ENCODE measurements around the gene LRRC43.

DNA sequence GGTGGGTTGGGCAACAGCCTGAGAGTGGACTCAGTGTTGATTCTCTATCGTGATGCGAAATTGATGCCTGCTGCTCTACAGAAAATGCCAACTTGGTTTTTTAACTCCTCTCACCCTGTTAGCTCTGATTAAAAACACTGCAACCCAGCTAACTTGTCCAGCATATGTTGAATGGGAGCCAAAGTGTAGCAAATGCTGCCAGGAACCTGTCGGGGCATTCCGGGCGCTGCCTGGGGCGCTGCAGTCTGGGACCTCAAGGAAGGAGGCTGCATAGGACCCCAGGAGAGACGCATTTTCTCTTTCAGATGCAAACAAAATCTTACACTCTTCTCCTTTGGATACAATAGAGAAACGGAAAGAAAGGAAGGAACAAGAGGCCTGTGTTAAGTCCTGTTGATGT is 24.5 kb downstream of the LRRC43 start:
- TF ChIP-seq, protein P1, sequence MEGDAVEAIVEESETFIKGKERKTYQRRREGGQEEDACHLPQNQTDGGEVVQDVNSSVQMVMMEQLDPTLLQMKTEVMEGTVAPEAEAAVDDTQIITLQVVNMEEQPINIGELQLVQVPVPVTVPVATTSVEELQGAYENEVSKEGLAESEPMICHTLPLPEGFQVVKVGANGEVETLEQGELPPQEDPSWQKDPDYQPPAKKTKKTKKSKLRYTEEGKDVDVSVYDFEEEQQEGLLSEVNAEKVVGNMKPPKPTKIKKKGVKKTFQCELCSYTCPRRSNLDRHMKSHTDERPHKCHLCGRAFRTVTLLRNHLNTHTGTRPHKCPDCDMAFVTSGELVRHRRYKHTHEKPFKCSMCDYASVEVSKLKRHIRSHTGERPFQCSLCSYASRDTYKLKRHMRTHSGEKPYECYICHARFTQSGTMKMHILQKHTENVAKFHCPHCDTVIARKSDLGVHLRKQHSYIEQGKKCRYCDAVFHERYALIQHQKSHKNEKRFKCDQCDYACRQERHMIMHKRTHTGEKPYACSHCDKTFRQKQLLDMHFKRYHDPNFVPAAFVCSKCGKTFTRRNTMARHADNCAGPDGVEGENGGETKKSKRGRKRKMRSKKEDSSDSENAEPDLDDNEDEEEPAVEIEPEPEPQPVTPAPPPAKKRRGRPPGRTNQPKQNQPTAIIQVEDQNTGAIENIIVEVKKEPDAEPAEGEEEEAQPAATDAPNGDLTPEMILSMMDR (IDR thresholded peaks at IDR 0.05) = no peak
- no peak for TF ChIP-seq POLR2A (IDR thresholded peaks at IDR 0.05)
